Caco-2 (cell line): Measurements from ENCODE around the gene PAM16. TPM values are rescaled to one million over a fixed set of nuclear protein-coding genes. Genes with fewer than 3 reads are reported as not detected.

Source experiments
- BruUV-seq: library from RNA; stranded (reverse); fragments of 400-500 nt; replicated peaks from 2 replicates; lab custom pipeline; 2021; lab: Mats Ljungman, UMichigan
- CTCF ChIA-PET: fragments of 300-600 bp; sonication (Branson Sonifier 250); formaldehyde crosslinking; loops from one replicate; lab custom pipeline; 2022; ENCODE audit warnings: antibody characterized with exemption; lab: Charles Lee
- POLR2A ChIA-PET: fragments of 300-600 bp; sonication (Branson Sonifier 250); formaldehyde crosslinking; loops from one replicate; lab custom pipeline; 2022; ENCODE audit warnings: antibody characterized with exemption; lab: Charles Lee
- DNase-seq, 2 experiments: peaks; one replicate each; pipeline versions ENCODE4 v3.0.0 to v3.0.0-alpha.2; 2020 to 2022
- H3K27me3 ChIP-seq: replicated peaks from 2 replicates; pipeline ENCODE4 v1.6.0; 2011; ENCODE audit warnings: low read length; ENCODE audit not compliant: control insufficient read depth, insufficient read depth
- H3K36me3 ChIP-seq: 2 replicates; pipeline ENCODE4 v1.5.1; 2011; ENCODE audit warnings: low read length; ENCODE audit not compliant: control insufficient read depth, insufficient read depth
- H3K4me1 ChIP-seq: fragments of 250-450 bp; sonication (Bioruptor Pico); 2 replicates; pipeline ENCODE4 v1.5.1; 2020; ENCODE audit warnings: mild to moderate bottlenecking
- H3K4me3 ChIP-seq: 2 replicates; pipeline ENCODE4 v1.5.1; 2011; ENCODE audit warnings: low read depth, mild to moderate bottlenecking, control low read depth, low read length
- H3K9me3 ChIP-seq: fragments of 250-450 bp; sonication (Bioruptor Pico); 2 replicates; pipeline ENCODE4 v1.5.1; 2020; ENCODE audit warnings: mild to moderate bottlenecking, moderate library complexity
- H3K27ac Mint-ChIP-seq: one replicate; pipeline ENCODE4 v1.8.0; 2022; ENCODE audit warnings: mixed read lengths; ENCODE audit not compliant: unreplicated experiment
- H3K27me3 Mint-ChIP-seq: one replicate; pipeline ENCODE4 v1.8.0; 2022; ENCODE audit warnings: mixed read lengths; ENCODE audit not compliant: insufficient read depth, unreplicated experiment
- H3K36me3 Mint-ChIP-seq: one replicate; pipeline ENCODE4 v1.8.0; 2022; ENCODE audit warnings: mild to moderate bottlenecking, mixed read lengths; ENCODE audit not compliant: insufficient read depth, unreplicated experiment
- H3K4me1 Mint-ChIP-seq: one replicate; pipeline ENCODE4 v1.8.0; 2022; ENCODE audit warnings: low read depth, mixed read lengths; ENCODE audit not compliant: unreplicated experiment
- H3K4me3 Mint-ChIP-seq: one replicate; pipeline ENCODE4 v1.8.0; 2022; ENCODE audit warnings: mild to moderate bottlenecking, moderate library complexity, mixed read lengths; ENCODE audit not compliant: unreplicated experiment
- H3K9me3 Mint-ChIP-seq: one replicate; pipeline ENCODE4 v1.8.0; 2022; ENCODE audit warnings: mixed read lengths; ENCODE audit not compliant: unreplicated experiment
- intact Hi-C: fragments of 100-400 bp; cut with micrococcal nuclease; formaldehyde crosslinking; loops from one replicate; pipeline ENCODE4 v1.10.0; 2022; ENCODE audit not compliant: unreplicated experiment
- total RNA-seq: library from RNA; stranded (reverse); gene quantifications from 2 replicates; pipeline ENCODE4 v1.2.3, GENCODE V29; 2022
- TF ChIP-seq, protein P1 (sequence below), 2 experiments: fragments of 200-600 bp in 1 of 2; IDR thresholded peaks; 1 replicate in 1 of 2; 2 replicates in 1 of 2; pipeline versions ENCODE4 v1.5.1 to v1.8.0; 2011 to 2022; ENCODE audit warnings: antibody characterized with exemption in 1 of 2, control low read depth in 1 of 2, inconsistent platforms in 1 of 2, low read depth in 1 of 2, low read length in 1 of 2, mild to moderate bottlenecking in 1 of 2, moderate library complexity in 1 of 2; ENCODE audit not compliant: insufficient read depth in 1 of 2, severe bottlenecking in 1 of 2, unreplicated experiment in 1 of 2

The PAM16 gene
- total RNA-seq, 1 experiment from 2014 or later = 74.1 TPM

- POLR2A ChIA-PET = no interaction called here
- no peak for DNase-seq
- Histone ChIP-seq H3K4me3 (no peak overlapping the region), H3K27me3 (no peaks in the 10 kb centered on the region), H3K4me1 (no peaks in the 10 kb centered on the region), H3K36me3 (no peaks in the 10 kb centered on the region), H3K9me3 (no peaks in the 10 kb centered on the region)
- intact Hi-C loops = no loop called here
- no peaks in the 10 kb centered on the region for H3K9me3 Mint-ChIP-seq
- TF ChIP-seq, protein P1, sequence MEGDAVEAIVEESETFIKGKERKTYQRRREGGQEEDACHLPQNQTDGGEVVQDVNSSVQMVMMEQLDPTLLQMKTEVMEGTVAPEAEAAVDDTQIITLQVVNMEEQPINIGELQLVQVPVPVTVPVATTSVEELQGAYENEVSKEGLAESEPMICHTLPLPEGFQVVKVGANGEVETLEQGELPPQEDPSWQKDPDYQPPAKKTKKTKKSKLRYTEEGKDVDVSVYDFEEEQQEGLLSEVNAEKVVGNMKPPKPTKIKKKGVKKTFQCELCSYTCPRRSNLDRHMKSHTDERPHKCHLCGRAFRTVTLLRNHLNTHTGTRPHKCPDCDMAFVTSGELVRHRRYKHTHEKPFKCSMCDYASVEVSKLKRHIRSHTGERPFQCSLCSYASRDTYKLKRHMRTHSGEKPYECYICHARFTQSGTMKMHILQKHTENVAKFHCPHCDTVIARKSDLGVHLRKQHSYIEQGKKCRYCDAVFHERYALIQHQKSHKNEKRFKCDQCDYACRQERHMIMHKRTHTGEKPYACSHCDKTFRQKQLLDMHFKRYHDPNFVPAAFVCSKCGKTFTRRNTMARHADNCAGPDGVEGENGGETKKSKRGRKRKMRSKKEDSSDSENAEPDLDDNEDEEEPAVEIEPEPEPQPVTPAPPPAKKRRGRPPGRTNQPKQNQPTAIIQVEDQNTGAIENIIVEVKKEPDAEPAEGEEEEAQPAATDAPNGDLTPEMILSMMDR (IDR thresholded peaks at IDR 0.05; ENCODE audit: insufficient read depth in 1 of 2, low read depth in 1 of 2, low read length in 1 of 2, severe bottlenecking in 1 of 2, unreplicated experiment in 1 of 2) = no peak
- no peaks in the 10 kb centered on the region for H3K4me1 Mint-ChIP-seq
- no peak overlapping the region for H3K27ac Mint-ChIP-seq
- BruUV-seq = no TSS peak
- no peaks in the 10 kb centered on the region for H3K36me3 Mint-ChIP-seq
- H3K27me3 Mint-ChIP-seq = no peaks in the 10 kb centered on the region
- CTCF ChIA-PET = no interaction called here
- no peak overlapping the region for H3K4me3 Mint-ChIP-seq
Observed at GRCh38 chr16:4365014-4365406, 13.9 kb upstream of the PAM16 start.

DNA sequence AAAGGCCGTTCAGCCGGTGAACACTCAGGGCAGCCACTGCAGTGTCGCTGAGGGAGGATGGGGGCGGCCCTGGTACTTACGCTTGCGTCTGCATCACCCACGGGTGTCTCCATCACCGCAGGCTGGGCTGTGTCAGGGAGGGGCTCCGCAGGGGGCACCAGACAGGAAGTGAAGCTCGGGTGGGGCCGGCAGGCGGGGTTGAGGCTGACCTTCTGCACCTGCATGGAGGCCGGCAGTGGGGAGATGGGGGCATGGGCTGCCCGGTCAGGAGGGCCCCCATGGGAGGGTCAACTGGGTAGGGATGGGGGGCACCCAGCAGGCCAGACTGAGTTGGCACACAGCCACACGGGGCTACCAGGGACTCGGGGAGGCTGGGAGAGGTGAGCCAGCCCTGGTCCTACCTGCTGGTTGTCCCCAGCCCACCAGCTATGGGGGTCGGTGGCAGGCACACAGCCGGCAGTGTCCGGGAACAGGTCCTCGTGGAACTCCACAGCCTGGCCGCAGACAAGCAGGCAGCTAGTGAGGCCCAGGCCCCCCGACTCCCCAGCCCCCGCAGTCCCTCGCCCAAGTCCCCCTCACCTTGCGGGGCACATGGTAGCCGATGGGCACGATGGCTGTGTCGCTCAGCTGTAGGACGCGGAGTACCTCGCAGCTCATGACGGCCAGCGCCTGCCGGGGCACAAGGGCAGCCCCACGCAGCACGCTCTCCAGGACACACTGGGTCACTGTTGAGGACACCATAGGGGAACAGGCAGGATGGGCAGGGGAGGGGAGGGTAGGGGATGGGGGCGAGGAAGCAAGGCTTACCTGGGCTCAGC lies 13.3 kb upstream of the PAM16 start:
- TF ChIP-seq, protein P1 (IDR thresholded peaks at IDR 0.05; ENCODE audit: insufficient read depth in 1 of 2, low read depth in 1 of 2, low read length in 1 of 2, severe bottlenecking in 1 of 2, unreplicated experiment in 1 of 2) = no peak

GRCh38 chr16:4362476-4363135 lies 11.5 kb upstream of the PAM16 start:
- ChIA-PET POLR2A (no interaction called here), CTCF (no interaction called here)
- intact Hi-C loops = no loop called here
- Mint-ChIP-seq H3K27me3 (no peaks in the 10 kb centered on the region), H3K4me3 (no peak overlapping the region), H3K36me3 (no peaks in the 10 kb centered on the region), H3K9me3 (no peaks in the 10 kb centered on the region), H3K27ac (no peak overlapping the region), H3K4me1 (no peaks in the 10 kb centered on the region)
- Histone ChIP-seq H3K4me3 (no peak overlapping the region), H3K27me3 (no peaks in the 10 kb centered on the region), H3K9me3 (no peaks in the 10 kb centered on the region), H3K4me1 (no peaks in the 10 kb centered on the region), H3K36me3 (no peaks in the 10 kb centered on the region)
- DNase-seq = no peak
- no TSS peak for BruUV-seq
- TF ChIP-seq, protein P1 (IDR thresholded peaks at IDR 0.05; ENCODE audit: insufficient read depth in 1 of 2, low read depth in 1 of 2, low read length in 1 of 2, severe bottlenecking in 1 of 2, unreplicated experiment in 1 of 2) = no peak

More for the DNA sequence above, 13.3 kb upstream of the PAM16 start:
- no peaks in the 10 kb centered on the region for H3K9me3 ChIP-seq
- DNase-seq = no peak
- Mint-ChIP-seq H3K27me3 (no peaks in the 10 kb centered on the region), H3K4me3 (no peak overlapping the region), H3K4me1 (no peaks in the 10 kb centered on the region), H3K27ac (no peak overlapping the region), H3K36me3 (no peaks in the 10 kb centered on the region), H3K9me3 (no peaks in the 10 kb centered on the region)
- CTCF ChIA-PET = interaction anchor here (1.1 kb wide), 1 partner anchor 47 kb away, joined by 3 read pairs; no protein-coding TSS in a partner anchor
- no peak overlapping the region for H3K4me3 ChIP-seq
- no peaks in the 10 kb centered on the region for H3K27me3 ChIP-seq
- no TSS peak for BruUV-seq
- intact Hi-C loops = no loop called here
- no peaks in the 10 kb centered on the region for H3K4me1 ChIP-seq
- POLR2A ChIA-PET = no interaction called here
- no peaks in the 10 kb centered on the region for H3K36me3 ChIP-seq
